Measurements from ENCODE around the gene SERTM2.

The SERTM2 gene

GRCh38 chrX:111561851-111562250, 50.4 kb downstream of the SERTM2 start:
- no peak for DNase-seq

DNA sequence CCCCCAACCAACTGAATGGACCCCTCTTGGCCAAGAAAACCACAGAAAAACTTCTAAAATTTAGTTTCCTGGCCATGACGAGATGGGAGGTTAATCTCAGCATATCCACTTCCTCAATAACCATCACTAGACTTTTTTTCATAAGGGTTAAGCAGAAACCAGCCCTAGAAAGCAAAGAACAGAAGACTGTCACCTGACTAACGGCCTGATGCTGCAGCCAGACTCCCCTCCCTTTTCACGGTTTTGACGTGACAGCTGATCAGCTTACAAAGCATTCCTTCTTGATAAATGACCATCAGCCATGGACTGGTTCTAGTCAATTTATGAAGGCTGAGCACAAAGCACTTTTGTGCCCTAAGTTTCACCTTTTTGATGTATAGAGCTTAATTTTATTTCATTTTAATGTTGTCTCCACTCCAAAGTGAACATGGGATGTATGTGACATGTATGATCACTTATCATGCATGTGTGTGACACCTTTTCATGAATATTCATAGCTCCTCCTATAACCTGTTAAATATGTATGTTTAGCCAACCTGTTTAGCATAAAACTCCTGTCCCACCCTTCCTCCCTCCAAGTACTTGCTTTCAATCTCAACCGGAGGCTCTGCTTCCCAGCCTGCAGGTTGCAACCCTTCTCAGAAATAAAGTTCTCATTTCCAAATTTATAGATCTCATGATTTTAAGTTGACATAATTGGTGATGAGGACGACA, 56.3 kb downstream of the SERTM2 start:
- DNase-seq = no peak

GRCh38 chrX:111568354-111568753, 56.9 kb downstream of the SERTM2 start:
- no peak for DNase-seq

DNA sequence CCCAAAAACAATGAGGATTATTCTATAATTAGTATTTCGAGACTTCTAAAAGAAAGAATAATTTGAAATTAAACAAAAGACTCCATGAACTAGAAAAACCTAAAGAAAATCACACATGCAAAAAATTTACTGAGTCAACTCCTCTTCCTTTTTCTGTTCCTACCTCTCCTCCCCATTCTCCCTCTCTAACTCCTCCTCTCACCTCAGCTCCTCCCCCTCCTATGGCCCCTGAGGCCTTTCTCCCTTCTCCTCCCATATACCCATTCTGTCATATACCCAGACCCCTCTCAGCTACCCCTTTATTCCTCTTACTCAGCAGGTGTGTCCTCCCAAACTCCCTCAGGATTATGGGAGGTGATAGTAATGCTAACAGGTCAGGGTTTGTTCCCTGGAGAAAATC, 57.4 kb downstream of the SERTM2 start:
- no peak for DNase-seq

Measured in NCI-H1092 (cell line).